ENCODE measurements around the gene GEN1. TPM values are rescaled to one million over a fixed set of nuclear protein-coding genes. Genes with fewer than 3 reads are reported as not detected.

The GEN1 gene
- total RNA-seq, 1 donor from 2014 or later, result 15.6 TPM

- no peak for TF ChIP-seq CTCF (conservative IDR thresholded peaks at IDR 0.05; ENCODE audit: low read depth, low read length)
- H3K4me3 ChIP-seq (ENCODE audit: low read depth, low read length), result no peak overlapping the region
- no peak for DNase-seq (ENCODE audit: low read depth)
These were observed 60.0 kb downstream of the GEN1 start for GRCh38 chr2:17813742-17814473.

- TF ChIP-seq CTCF (conservative IDR thresholded peaks at IDR 0.05; ENCODE audit: low read depth, low read length), result no peak
- no peak for DNase-seq (ENCODE audit: low read depth)
- no peak overlapping the region for H3K4me3 ChIP-seq (ENCODE audit: low read depth, low read length)
These were observed 60.7 kb downstream of the GEN1 start for GRCh38 chr2:17814601-17815000.

- no peak overlapping the region for H3K4me3 ChIP-seq (ENCODE audit: low read depth, low read length)
- DNase-seq (ENCODE audit: low read depth), result no peak
- TF ChIP-seq CTCF (conservative IDR thresholded peaks at IDR 0.05; ENCODE audit: low read depth, low read length), result no peak
These were observed 61.7 kb downstream of the GEN1 start for GRCh38 chr2:17815468-17816184.

- H3K4me3 ChIP-seq (ENCODE audit: low read depth, low read length), result no peak within 1 kb of the TSS
- TF ChIP-seq CTCF (conservative IDR thresholded peaks at IDR 0.05; ENCODE audit: low read depth, low read length), result no peak
- DNase-seq (ENCODE audit: low read depth), result no peak
These were observed 62.7 kb downstream of the GEN1 start, which contains the start of gene MSGN1 for GRCh38 chr2:17816396-17817245. Gene MSGN1, plus strand, starts transcription at chr2:17816460. Its CDS starts 59 bp downstream, at chr2:17816519.

GRCh38 chr2:17818235-17818815, 64.4 kb downstream of the GEN1 start:
- DNase-seq (ENCODE audit: low read depth), result no peak
- H3K4me3 ChIP-seq (ENCODE audit: low read depth, low read length), result no peak overlapping the region
- no peak for TF ChIP-seq CTCF (conservative IDR thresholded peaks at IDR 0.05; ENCODE audit: low read depth, low read length)

- TF ChIP-seq CTCF (conservative IDR thresholded peaks at IDR 0.05; ENCODE audit: low read depth, low read length), result no peak
- DNase-seq (ENCODE audit: low read depth), result no peak
- H3K4me3 ChIP-seq (ENCODE audit: low read depth, low read length), result no peak overlapping the region
These were observed 67.1 kb downstream of the GEN1 start for GRCh38 chr2:17821080-17821479.

Data from epithelial cell of proximal tubule (primary cell).